CD4-positive, CD25-positive, alpha-beta regulatory T cell (primary cell): ENCODE results near the gene RNF14. TPM values are rescaled to one million over a fixed set of nuclear protein-coding genes. Genes with fewer than 3 reads are reported as not detected.
A peak's percentile ranks its signal among the peaks of the same experiment; 100 is the strongest.

Experiments used
- ATAC-seq, 2 donors: fragments of 150-1000 bp; cut with Tn5 transposase; one replicate each; pipeline ENCODE4 v1.10.0; 2021; ENCODE audit warnings: low read depth in 2 of 2, moderate number of reproducible peaks in 2 of 2, moderate library complexity in 1 of 2
- DNase-seq, 3 donors: peaks; one replicate each; pipeline versions ENCODE4 v3.0.0 to v3.0.0-alpha.2; 2012 to 2022; ENCODE audit warnings: mixed read lengths in 1 of 3
- H3K27ac ChIP-seq: one replicate; pipeline ENCODE4 v1.7.0; 2013; ENCODE audit warnings: mild to moderate bottlenecking, low read length; ENCODE audit not compliant: insufficient read depth, poor library complexity, severe bottlenecking
- H3K27me3 ChIP-seq: one replicate; pipeline ENCODE4 v1.7.0; 2013; ENCODE audit warnings: low read length; ENCODE audit not compliant: control insufficient read depth, insufficient read depth
- H3K36me3 ChIP-seq: one replicate; pipeline ENCODE4 v1.7.0; 2013; ENCODE audit warnings: mild to moderate bottlenecking, low read length, moderate library complexity; ENCODE audit not compliant: control insufficient read depth, insufficient read depth
- H3K4me1 ChIP-seq: 2 replicates; pipeline ENCODE4 v1.7.0; 2013; ENCODE audit warnings: mild to moderate bottlenecking, low read length; ENCODE audit not compliant: insufficient read depth, control insufficient read depth, poor library complexity, severe bottlenecking
- H3K4me3 ChIP-seq: one replicate; pipeline ENCODE4 v1.7.0; 2013; ENCODE audit warnings: low read depth, mild to moderate bottlenecking, low read length, moderate library complexity
- H3K9me3 ChIP-seq, 2 experiments: 1 replicate in 1 of 2; 2 replicates in 1 of 2; pipeline ENCODE4 v1.7.0; 2013; ENCODE audit warnings: low read length in 2 of 2, mild to moderate bottlenecking in 1 of 2, moderate library complexity in 1 of 2; ENCODE audit not compliant: control insufficient read depth in 2 of 2
- H3K27ac Mint-ChIP-seq, 3 donors: one replicate each; pipeline ENCODE4 v1.8.0; 2020 to 2022; ENCODE audit warnings: mild to moderate bottlenecking in 3 of 3, mixed read lengths in 3 of 3, moderate library complexity in 2 of 3
- H3K27me3 Mint-ChIP-seq: one replicate; pipeline ENCODE4 v1.8.0; 2022; ENCODE audit warnings: mild to moderate bottlenecking, mixed read lengths
- H3K36me3 Mint-ChIP-seq: one replicate; pipeline ENCODE4 v1.8.0; 2020; ENCODE audit warnings: mixed read lengths
- H3K4me1 Mint-ChIP-seq, 4 donors: one replicate each; pipeline ENCODE4 v1.8.0; 2020 to 2022; ENCODE audit warnings: mixed read lengths in 4 of 4, mild to moderate bottlenecking in 1 of 4
- H3K4me3 Mint-ChIP-seq, 4 donors: one replicate each; pipeline ENCODE4 v1.8.0; 2020 to 2022; ENCODE audit warnings: mild to moderate bottlenecking in 4 of 4, mixed read lengths in 4 of 4, moderate library complexity in 3 of 4
- H3K9me3 Mint-ChIP-seq, 7 donors: one replicate each; pipeline ENCODE4 v1.8.0; 2020 to 2022; ENCODE audit warnings: mixed read lengths in 7 of 7, mild to moderate bottlenecking in 3 of 7, moderate library complexity in 2 of 7
- polyA plus RNA-seq, 4 donors: library from polyadenylated mRNA; unstranded; fragments of 300-500 nt; fragmentation: Illumina TruSeq; gene quantifications; one replicate each; pipeline ENCODE4 v1.2.3, GENCODE V29; 2021
- total RNA-seq: library from RNA; stranded (reverse); gene quantifications from one replicate; pipeline ENCODE4 v1.2.3, GENCODE V29; 2022

RNF14 gene
- total and polyA plus RNA-seq, 5 donors from 2014 or later = 24.4 to 56.8 (median 46.3) TPM

DNA sequence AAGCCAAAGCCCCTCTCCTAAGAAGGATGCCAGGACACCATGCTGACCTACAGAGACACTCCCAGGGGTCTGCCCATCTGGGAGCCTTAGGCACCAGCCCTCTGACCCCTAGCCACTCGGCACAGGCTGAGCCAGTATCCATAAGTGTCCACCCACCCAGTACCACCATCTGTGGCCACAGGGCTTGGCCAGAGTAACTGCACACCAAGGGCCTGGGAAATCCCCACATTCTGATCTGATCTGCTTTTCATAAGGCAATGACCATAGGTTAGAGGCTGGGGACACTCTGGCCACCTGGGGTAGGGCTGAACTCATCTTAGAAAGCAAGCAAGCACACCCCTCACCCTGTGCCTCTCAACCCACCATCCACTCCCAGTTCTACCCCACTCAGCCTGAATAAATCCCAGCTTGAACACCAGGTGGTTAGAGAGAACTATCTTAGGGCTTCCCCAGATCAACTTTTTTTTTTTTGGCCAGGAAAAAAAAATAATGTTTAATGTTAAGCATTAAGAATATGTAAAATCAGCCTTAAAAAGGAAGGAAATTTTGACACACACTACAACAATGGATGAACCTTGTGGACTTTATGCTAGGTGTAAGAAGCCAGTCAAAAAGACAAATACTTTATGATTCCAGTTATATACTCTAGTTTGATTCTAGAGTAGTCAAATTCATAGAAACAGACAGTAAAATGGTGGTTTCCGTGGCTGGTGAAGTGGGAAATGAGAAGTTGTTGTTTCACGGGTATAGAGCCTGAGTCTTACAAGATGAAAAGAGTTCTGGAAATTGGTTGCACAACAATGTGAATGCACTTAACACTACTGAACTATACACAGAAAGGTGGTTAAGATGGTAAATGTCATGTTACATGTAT, 37.7 kb downstream of the RNF14 start:
- Histone ChIP-seq H3K4me3 (no peak overlapping the region), H3K27me3 (no peaks in the 10 kb centered on the region), H3K27ac (peak overlapping the region; percentile 24), H3K36me3 (peaks cover 23% of the 10 kb centered on the region), H3K4me1 (peaks cover 18% of the 10 kb centered on the region), H3K9me3 (no peaks in the 10 kb centered on the region)
- peak; percentile 87 to 91 for ATAC-seq
- H3K4me1 Mint-ChIP-seq = peaks cover 17 to 39% (median 24%) of the 10 kb centered on the region in 4 donors
- peak in 1 of 3 donors; percentile 86 for DNase-seq
- H3K36me3 Mint-ChIP-seq = peaks cover 25% of the 10 kb centered on the region
- peak overlapping the region in 2 of 4 donors; percentile 31 to 53 for H3K4me3 Mint-ChIP-seq
- peak overlapping the region; percentile 21 to 99 (median 45) for H3K27ac Mint-ChIP-seq
- no peaks in the 10 kb centered on the region for H3K9me3 Mint-ChIP-seq
- H3K27me3 Mint-ChIP-seq = no peaks in the 10 kb centered on the region

DNA sequence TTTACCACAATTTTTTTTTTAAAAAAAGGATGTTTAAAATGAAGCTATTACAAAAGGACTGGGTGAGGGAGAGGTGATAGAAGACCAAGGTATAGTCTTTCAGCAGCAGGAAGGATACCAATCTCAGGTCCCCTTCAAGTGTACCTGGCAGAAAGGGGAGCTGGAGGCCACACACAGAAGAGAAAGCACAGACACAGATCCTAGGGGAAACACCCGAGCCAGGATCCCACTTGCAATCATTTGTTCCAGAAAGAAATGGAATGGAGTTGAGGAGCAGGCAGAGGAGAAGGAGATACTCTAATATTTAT, 38.3 kb downstream of the RNF14 start:
- Histone ChIP-seq H3K36me3 (peaks cover 22% of the 10 kb centered on the region), H3K9me3 (no peaks in the 10 kb centered on the region), H3K4me3 (no peak overlapping the region), H3K27me3 (no peaks in the 10 kb centered on the region), H3K4me1 (peaks cover 24% of the 10 kb centered on the region), H3K27ac (peak overlapping the region; percentile 24)
- DNase-seq = no peak
- Mint-ChIP-seq H3K27ac (peak overlapping the region; percentile 21 to 99 (median 45)), H3K9me3 (no peaks in the 10 kb centered on the region), H3K27me3 (no peaks in the 10 kb centered on the region), H3K4me3 (peak overlapping the region in 1 of 4 donors; percentile 53), H3K36me3 (peaks cover 19% of the 10 kb centered on the region), H3K4me1 (peaks cover 17 to 44% (median 26%) of the 10 kb centered on the region in 4 donors)
- no peak for ATAC-seq

- ATAC-seq (no peak), DNase-seq (no peak)
- peaks cover 12% of the 10 kb centered on the region for H3K36me3 ChIP-seq
- Mint-ChIP-seq H3K9me3 (no peaks in the 10 kb centered on the region), H3K4me3 (peak overlapping the region in 1 of 4 donors; percentile 52), H3K27me3 (no peaks in the 10 kb centered on the region), H3K4me1 (peaks cover 15 to 55% (median 31%) of the 10 kb centered on the region in 4 donors), H3K36me3 (peaks cover 14% of the 10 kb centered on the region), H3K27ac (peak overlapping the region in 1 of 3 donors; percentile 91)
- H3K4me1 ChIP-seq = peaks cover 36% of the 10 kb centered on the region
- H3K4me3 ChIP-seq = no peak overlapping the region
- no peaks in the 10 kb centered on the region for H3K9me3 ChIP-seq
- H3K27ac ChIP-seq = no peak overlapping the region
- no peaks in the 10 kb centered on the region for H3K27me3 ChIP-seq
Measured at GRCh38 chr5:142008813-142009212, 39.9 kb downstream of the RNF14 start.

- H3K27me3 Mint-ChIP-seq = no peaks in the 10 kb centered on the region
- ATAC-seq (no peak), DNase-seq (no peak)
- Histone ChIP-seq H3K4me1 (peaks cover 41% of the 10 kb centered on the region), H3K4me3 (no peak overlapping the region), H3K27ac (no peak overlapping the region), H3K36me3 (peaks cover 5% of the 10 kb centered on the region), H3K9me3 (no peaks in the 10 kb centered on the region), H3K27me3 (no peaks in the 10 kb centered on the region)
- H3K9me3 Mint-ChIP-seq = no peaks in the 10 kb centered on the region
- peak overlapping the region in 1 of 3 donors; percentile 10 for H3K27ac Mint-ChIP-seq
- peaks cover 12 to 61% (median 31%) of the 10 kb centered on the region in 4 donors for H3K4me1 Mint-ChIP-seq
- H3K4me3 Mint-ChIP-seq = peak overlapping the region in 1 of 4 donors; percentile 22
- peaks cover 8% of the 10 kb centered on the region for H3K36me3 Mint-ChIP-seq
Measured at GRCh38 chr5:142009886-142010285, 41.0 kb downstream of the RNF14 start.

- Mint-ChIP-seq H3K36me3 (no peaks in the 10 kb centered on the region), H3K9me3 (no peaks in the 10 kb centered on the region), H3K4me3 (peak overlapping the region; percentile 79 to 94 (median 86)), H3K27me3 (no peaks in the 10 kb centered on the region), H3K4me1 (peaks cover 25 to 64% (median 42%) of the 10 kb centered on the region in 4 donors), H3K27ac (peak overlapping the region in 2 of 3 donors; percentile 85 to 88)
- Histone ChIP-seq H3K4me1 (peaks cover 54% of the 10 kb centered on the region), H3K9me3 (no peaks in the 10 kb centered on the region), H3K27me3 (no peaks in the 10 kb centered on the region), H3K27ac (no peak overlapping the region), H3K4me3 (peak overlapping the region; percentile 85), H3K36me3 (no peaks in the 10 kb centered on the region)
- no peak for ATAC-seq
- no peak for DNase-seq
Measured at GRCh38 chr5:142011572-142012185, 42.8 kb downstream of the RNF14 start.

- peak overlapping the region; percentile 70 for H3K27ac ChIP-seq
- H3K9me3 Mint-ChIP-seq = no peaks in the 10 kb centered on the region
- DNase-seq (peak in 2 of 3 donors; percentile 17 to 72), ATAC-seq (peak in 1 of 2 donors; percentile 5)
- peak overlapping the region; percentile 85 for H3K4me3 ChIP-seq
- H3K9me3 ChIP-seq = no peaks in the 10 kb centered on the region
- H3K4me3 Mint-ChIP-seq = peak overlapping the region; percentile 79 to 94 (median 86)
- H3K36me3 ChIP-seq = no peaks in the 10 kb centered on the region
- no peaks in the 10 kb centered on the region for H3K27me3 ChIP-seq
- H3K27me3 Mint-ChIP-seq = no peaks in the 10 kb centered on the region
- H3K4me1 ChIP-seq = peaks cover 54% of the 10 kb centered on the region
- H3K27ac Mint-ChIP-seq = peak overlapping the region; percentile 46 to 88 (median 85)
- peaks cover 22 to 62% (median 40%) of the 10 kb centered on the region in 4 donors for H3K4me1 Mint-ChIP-seq
- no peaks in the 10 kb centered on the region for H3K36me3 Mint-ChIP-seq
Measured at GRCh38 chr5:142012186-142012785, 43.4 kb downstream of the RNF14 start.

DNA sequence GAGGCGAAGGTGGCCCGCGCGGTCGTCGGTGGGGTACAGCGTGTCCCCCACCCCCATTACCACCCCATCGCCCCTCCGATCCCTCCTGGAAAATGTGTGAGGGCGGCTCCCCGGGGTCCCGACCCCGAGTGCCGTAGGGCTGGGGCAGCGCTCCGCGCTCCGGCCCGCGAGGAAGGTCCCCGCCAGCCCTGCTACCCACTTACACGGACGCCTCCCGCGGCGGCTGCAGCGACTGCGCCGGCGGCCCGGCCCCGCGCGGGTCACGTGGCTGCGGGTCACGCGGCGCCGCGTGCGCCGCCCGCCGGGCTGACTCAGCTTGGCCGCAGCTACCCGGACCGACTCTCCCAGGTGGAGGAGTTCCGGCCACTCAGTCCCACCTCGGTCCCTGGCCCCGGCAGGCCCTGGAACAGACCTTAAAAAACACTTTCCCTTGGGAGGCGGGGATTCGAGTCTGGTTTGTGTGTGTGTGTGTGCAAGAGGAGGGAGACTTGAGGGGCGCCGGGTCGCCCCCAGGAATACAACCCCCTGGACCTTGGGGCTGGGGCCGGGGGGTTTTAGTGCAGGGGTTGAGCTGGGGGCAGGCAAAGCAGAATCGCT, 44.0 kb downstream of the RNF14 start, which contains the start of gene GNPDA1:
TSS of gene GNPDA1 (minus strand) at position 236 of the 597 bp plus-strand sequence. CDS start 992 bp downstream, outside the sequence.
- Mint-ChIP-seq H3K36me3 (no peaks in the 10 kb centered on the region), H3K4me1 (peaks cover 18 to 62% (median 38%) of the 10 kb centered on the region in 4 donors), H3K4me3 (peak within 1 kb of the TSS; percentile 88 to 94 (median 92)), H3K9me3 (no peaks in the 10 kb centered on the region), H3K27ac (peak within 1 kb of the TSS; percentile 66 to 93 (median 87)), H3K27me3 (no peaks in the 10 kb centered on the region)
- Histone ChIP-seq H3K27me3 (no peaks in the 10 kb centered on the region), H3K9me3 (no peaks in the 10 kb centered on the region), H3K4me1 (peaks cover 50% of the 10 kb centered on the region), H3K36me3 (no peaks in the 10 kb centered on the region), H3K4me3 (peak within 1 kb of the TSS; percentile 85), H3K27ac (peak within 1 kb of the TSS; percentile 70)
- ATAC-seq (peak; percentile 64 to 71), DNase-seq (peak; percentile 59 to 77 (median 61))
